RWPE1 (cell line): ENCODE data around the gene GUK1.

ENCODE experiments used
- CTCF ChIA-PET: fragments of 350-600 bp; sonication (Branson Sonifier 250); formaldehyde crosslinking; extraction: SDS; loops from one replicate; lab custom pipeline; 2021; lab: Yijun Ruan, JAX
- POLR2A ChIA-PET: fragments of 400-600 bp; formaldehyde crosslinking; extraction: SDS; loops from one replicate; lab custom pipeline; 2020; ENCODE audit warnings: antibody characterized with exemption; ENCODE audit not compliant: low non-redundant PET; lab: Yijun Ruan, JAX
- DNase-seq: peaks from one replicate; pipeline ENCODE4 v3.0.0; 2012; ENCODE audit warnings: low spot score
- H3K27ac ChIP-seq: fragments of 450-650 bp; 2 replicates; pipeline ENCODE4 v1.5.1; 2017
- CTCF ChIP-seq: fragments of 450-650 bp; conservative IDR thresholded peaks from 2 replicates; pipeline ENCODE4 v1.5.1; 2017; ENCODE audit warnings: low read depth, mild to moderate bottlenecking

The GUK1 gene

DNA sequence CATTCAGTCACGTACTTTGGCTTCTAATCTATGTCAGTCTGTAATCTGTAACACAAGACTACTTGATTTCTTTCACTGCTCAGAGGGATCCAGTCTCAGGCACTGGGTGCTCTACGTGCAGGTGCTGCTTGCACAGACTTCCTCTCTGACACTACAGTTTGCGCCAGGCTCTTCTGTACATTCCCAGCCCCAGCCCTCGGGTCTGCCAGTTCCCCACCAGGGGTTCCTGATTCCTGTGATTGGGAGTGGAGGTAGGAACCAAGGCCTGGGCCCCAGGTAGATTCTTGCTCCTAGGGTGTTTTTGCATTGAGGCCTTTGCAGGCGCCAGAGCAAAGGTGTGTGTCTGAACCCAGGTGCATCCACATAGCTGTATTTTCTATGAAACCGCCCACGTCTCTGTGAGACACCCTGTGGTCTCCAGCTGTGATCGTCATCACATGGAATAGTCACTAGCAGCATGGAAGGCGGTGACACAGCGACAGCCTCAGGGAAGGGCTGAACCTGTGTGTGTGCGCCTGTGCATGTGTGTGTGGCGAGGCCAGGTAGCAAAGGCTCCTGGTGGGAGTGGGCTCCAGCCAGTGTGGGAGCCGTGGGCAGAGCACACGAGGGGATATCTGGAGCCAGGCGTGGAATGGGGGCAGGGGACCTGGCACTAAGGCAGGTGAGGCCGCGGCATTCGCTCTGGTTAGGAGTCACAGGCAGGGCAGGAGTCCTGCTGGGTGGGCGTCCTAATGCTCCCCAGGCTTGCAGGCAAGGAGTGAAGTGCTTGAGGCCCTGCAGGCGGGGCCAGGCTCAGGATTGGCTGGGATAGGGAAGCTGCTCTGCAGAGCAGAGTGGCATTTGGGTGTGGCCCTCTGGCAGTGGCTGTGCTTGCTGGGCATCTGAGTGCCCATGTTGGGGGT, 14.8 kb downstream of the GUK1 start:
- no peak for DNase-seq
- ChIA-PET CTCF (interaction anchor here (0.8 kb wide), 1 partner anchor 10 kb away, joined by 3 read pairs; the partner anchor contains the start of gene IBA57), POLR2A (no interaction called here)
- peak overlapping the region; percentile 100 for H3K27ac ChIP-seq
- no peak for TF ChIP-seq CTCF

- CTCF ChIA-PET = interaction anchor here (1.9 kb wide), 1 partner anchor 9 kb away, joined by 6 read pairs; the partner anchor contains the start of gene IBA57
- peak overlapping the region; percentile 100 for H3K27ac ChIP-seq
- no peak for TF ChIP-seq CTCF
- DNase-seq = no peak
- POLR2A ChIA-PET = interaction anchor here (1.2 kb wide), 1 partner anchor 9 kb away, joined by 5 read pairs; no protein-coding TSS in a partner anchor
Observed at GRCh38 chr1:228155596-228156514, 15.8 kb downstream of the GUK1 start.

DNA sequence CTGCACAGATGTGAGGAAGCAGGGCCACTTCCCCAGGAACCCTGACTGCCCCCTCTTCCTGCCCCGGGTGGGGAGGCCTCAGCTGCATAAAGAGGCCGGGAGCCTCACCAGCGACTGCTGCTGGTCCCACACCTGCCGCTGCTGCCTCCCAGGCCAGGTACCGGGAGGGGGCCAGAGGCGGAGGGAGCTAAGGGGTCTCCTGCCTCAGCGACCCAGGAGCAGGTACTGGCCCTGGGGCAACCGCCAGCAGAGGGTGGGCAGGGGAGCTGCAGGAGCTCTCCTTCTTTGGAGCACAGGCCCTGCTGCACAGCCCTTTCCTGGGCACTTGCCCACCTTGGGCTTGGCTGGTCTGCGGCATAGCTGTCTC, 16.4 kb downstream of the GUK1 start:
- CTCF ChIA-PET = interaction anchor here (1.9 kb wide), 1 partner anchor 9 kb away, joined by 6 read pairs; the partner anchor contains the start of gene IBA57
- POLR2A ChIA-PET = interaction anchor here (1.2 kb wide), 1 partner anchor 9 kb away, joined by 5 read pairs; no protein-coding TSS in a partner anchor

DNA sequence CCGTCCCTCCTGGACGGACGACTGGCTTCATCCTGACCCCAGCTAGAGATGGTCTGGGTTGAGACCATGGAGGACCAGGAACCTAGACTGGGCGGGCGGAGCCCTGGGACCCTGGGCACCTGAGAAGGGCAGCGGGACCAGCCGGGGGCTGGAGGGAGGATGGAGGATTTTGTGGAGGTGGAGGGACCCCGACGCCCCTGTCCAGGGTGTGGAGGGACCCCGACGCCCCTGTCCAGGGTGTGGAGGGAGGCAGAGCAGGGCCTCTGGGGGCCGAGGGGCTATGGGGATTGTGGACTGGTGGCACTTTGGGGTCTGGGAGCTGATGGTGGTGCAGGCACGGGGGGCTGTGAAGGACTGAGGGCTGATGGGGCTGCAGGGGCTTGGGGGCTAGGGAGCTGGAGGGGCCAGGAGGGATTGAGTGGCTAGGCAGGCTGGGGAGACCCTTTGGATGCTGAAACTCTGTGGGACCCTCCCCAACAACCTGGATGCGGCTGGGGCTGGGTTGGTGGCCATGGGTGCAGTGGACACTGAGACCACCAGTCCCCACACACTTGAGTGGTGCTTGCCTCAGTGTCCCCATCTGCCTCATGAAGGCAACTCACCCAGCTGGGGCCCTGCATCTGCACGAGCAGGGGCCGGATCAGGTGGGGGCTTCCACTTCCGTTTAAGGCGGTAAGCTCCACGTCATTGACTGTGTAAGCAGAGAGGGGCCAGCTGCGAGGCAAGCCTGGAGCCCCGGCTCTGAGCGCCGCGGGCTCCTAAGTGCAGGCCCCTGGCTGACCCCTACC, 17.1 kb downstream of the GUK1 start:
- no peak for TF ChIP-seq CTCF
- ChIA-PET CTCF (interaction anchor here (0.7 to 1.9 kb wide), 2 partner anchors 8 to 119 kb away, joined by 3 to 6 read pairs; partner anchors contain the start of gene IBA57), POLR2A (interaction anchor here (1.2 kb wide), 1 partner anchor 8 kb away, joined by 5 read pairs; no protein-coding TSS in a partner anchor)
- no peak for DNase-seq
- H3K27ac ChIP-seq = peak overlapping the region; percentile 100

More for the DNA sequence above, 16.4 kb downstream of the GUK1 start:
- no peak for TF ChIP-seq CTCF
- DNase-seq = no peak
- H3K27ac ChIP-seq = peak overlapping the region; percentile 100

- no peak for TF ChIP-seq CTCF
- CTCF ChIA-PET = interaction anchor here (0.7 to 1.9 kb wide), 2 partner anchors 8 to 119 kb away, joined by 3 to 6 read pairs; partner anchors contain the start of gene IBA57
- H3K27ac ChIP-seq = peak overlapping the region; percentile 100
- POLR2A ChIA-PET = no interaction called here
- no peak for DNase-seq
Observed at GRCh38 chr1:228157729-228158126, 17.6 kb downstream of the GUK1 start.
